Stimulated activated naive CD8-positive, alpha-beta T cell treated with anti-CD3 and anti-CD28 coated beads, Interleukin-15, amount 100 ng/mL, for 72 hours (primary cell): ENCODE results near the gene GLRX5.
"Not testable (repeated sequence)": the region's sequence is repeated elsewhere in the genome, so short reads cannot be mapped to it uniquely, and the experiment has no call there.

Experiments
- ATAC-seq: fragments of 150-1000 bp; cut with Tn5 transposase; 2 replicates; pipeline ENCODE4 v1.10.0; 2021; ENCODE audit warnings: mild to moderate bottlenecking, moderate library complexity
- DNase-seq, 2 donors: peaks; one replicate each; pipeline ENCODE4 v3.0.0; 2021 to 2022
- H3K27ac Mint-ChIP-seq, 2 donors: one replicate each; pipeline ENCODE4 v1.8.0; 2022; ENCODE audit warnings: mild to moderate bottlenecking in 2 of 2, mixed read lengths in 2 of 2, moderate library complexity in 2 of 2
- H3K27me3 Mint-ChIP-seq: one replicate; pipeline ENCODE4 v1.8.0; 2022; ENCODE audit warnings: mixed read lengths
- H3K4me1 Mint-ChIP-seq: one replicate; pipeline ENCODE4 v1.8.0; 2022; ENCODE audit warnings: mild to moderate bottlenecking, mixed read lengths
- H3K4me3 Mint-ChIP-seq, 2 donors: one replicate each; pipeline ENCODE4 v1.8.0; 2022; ENCODE audit warnings: mild to moderate bottlenecking in 2 of 2, mixed read lengths in 2 of 2, moderate library complexity in 1 of 2
- H3K9me3 Mint-ChIP-seq, 2 donors: one replicate each; pipeline ENCODE4 v1.8.0; 2022; ENCODE audit warnings: mixed read lengths in 2 of 2

GLRX5 gene

GRCh38 chr14:95507701-95508103, 27.1 kb upstream of the GLRX5 start:
- no peaks in the 10 kb centered on the region for H3K27me3 Mint-ChIP-seq
- peak; percentile 74 for ATAC-seq
- H3K27ac Mint-ChIP-seq, result peak overlapping the region in 1 of 2 donors; percentile 30
- peaks cover 85% of the 10 kb centered on the region for H3K4me1 Mint-ChIP-seq
- DNase-seq, result peak; percentile 20 to 58
- peak overlapping the region; percentile 19 to 48 for H3K4me3 Mint-ChIP-seq
- no peaks in the 10 kb centered on the region for H3K9me3 Mint-ChIP-seq

GRCh38 chr14:95508377-95508776, 26.5 kb upstream of the GLRX5 start:
- Mint-ChIP-seq H3K27me3 (no peaks in the 10 kb centered on the region), H3K27ac (no peak overlapping the region), H3K9me3 (no peaks in the 10 kb centered on the region), H3K4me1 (peaks cover 88% of the 10 kb centered on the region), H3K4me3 (no peak overlapping the region)
- no peak for ATAC-seq
- DNase-seq, result no peak

- Mint-ChIP-seq H3K9me3 (no peaks in the 10 kb centered on the region), H3K27ac (no peak overlapping the region), H3K4me3 (no peak overlapping the region), H3K27me3 (no peaks in the 10 kb centered on the region), H3K4me1 (peaks cover 91% of the 10 kb centered on the region)
- DNase-seq (no peak), ATAC-seq (no peak)
Measured at GRCh38 chr14:95509495-95509894, 25.4 kb upstream of the GLRX5 start.

DNA sequence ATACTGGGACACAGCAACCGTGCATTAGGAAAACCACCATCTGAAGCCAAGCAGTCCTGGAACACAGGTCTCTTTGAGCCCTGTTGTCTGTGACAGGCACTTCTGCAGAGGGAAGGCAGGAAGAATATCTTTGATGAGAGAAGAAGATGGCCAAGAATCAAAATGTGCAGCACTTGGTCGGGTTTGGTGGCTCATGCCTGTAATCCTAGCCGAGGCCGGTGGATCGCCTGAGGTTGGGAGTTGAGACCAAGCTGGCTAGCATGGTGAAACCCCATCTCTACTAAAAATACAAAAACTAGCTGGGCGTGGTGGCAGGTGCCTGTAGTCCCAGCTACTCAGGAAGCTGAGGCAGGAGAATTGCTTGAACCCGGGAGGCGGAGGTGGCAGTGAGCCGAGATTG, 24.5 kb upstream of the GLRX5 start:
- ATAC-seq, result not testable (repeated sequence)

DNA sequence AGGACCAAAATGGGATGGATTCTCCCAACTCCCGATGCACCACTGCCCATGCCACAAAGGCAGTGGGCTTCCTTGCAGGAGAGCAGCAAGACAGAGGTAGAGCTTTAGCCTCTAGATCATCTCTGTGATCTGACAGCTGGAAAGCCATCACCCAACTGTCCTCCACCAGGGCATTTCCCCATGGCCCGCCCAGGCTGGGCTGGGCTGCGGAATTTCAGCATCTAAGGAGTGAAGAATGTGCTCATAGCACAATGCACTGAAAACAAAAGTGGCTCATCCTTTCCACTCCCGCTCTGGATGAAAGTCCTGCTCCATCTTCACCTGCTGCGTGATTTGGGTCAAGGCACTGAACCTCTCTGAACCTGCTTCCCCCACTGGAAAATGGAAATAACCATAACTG, 24.0 kb upstream of the GLRX5 start:
- ATAC-seq, result no peak
- no peaks in the 10 kb centered on the region for H3K9me3 Mint-ChIP-seq
- H3K4me1 Mint-ChIP-seq, result peaks cover 86% of the 10 kb centered on the region
- no peaks in the 10 kb centered on the region for H3K27me3 Mint-ChIP-seq
- H3K27ac Mint-ChIP-seq, result no peak overlapping the region
- DNase-seq, result no peak
- no peak overlapping the region for H3K4me3 Mint-ChIP-seq

More for the DNA sequence above, 24.5 kb upstream of the GLRX5 start:
- not testable (repeated sequence) for H3K9me3 Mint-ChIP-seq, H3K27me3 Mint-ChIP-seq, DNase-seq, H3K4me3 Mint-ChIP-seq, H3K27ac Mint-ChIP-seq
- H3K4me1 Mint-ChIP-seq, result peaks cover 90% of the 10 kb centered on the region

DNA sequence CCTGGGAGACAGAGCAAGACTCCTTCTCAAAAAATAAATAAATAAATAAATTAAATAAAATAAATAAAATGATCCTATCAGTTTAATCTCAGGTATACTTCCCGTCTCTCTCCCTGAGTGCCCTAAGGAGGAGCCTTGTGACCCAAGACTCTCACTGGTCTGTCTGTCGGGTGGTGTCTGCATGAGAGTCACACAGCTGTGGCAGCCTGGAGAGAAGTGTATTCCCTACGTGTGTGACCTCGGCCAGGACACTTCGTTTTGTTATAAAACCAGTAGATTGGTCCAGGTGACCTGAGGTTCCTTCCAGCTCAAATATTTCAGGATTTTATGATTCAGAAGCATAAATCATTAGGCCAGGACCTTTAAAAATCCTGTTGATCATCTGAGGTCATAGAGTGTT, 23.2 kb upstream of the GLRX5 start:
- Mint-ChIP-seq H3K27me3 (no peaks in the 10 kb centered on the region), H3K27ac (peak overlapping the region in 1 of 2 donors; percentile 57), H3K4me1 (peaks cover 77% of the 10 kb centered on the region), H3K4me3 (no peak overlapping the region), H3K9me3 (no peaks in the 10 kb centered on the region)
- ATAC-seq (no peak), DNase-seq (no peak)

DNA sequence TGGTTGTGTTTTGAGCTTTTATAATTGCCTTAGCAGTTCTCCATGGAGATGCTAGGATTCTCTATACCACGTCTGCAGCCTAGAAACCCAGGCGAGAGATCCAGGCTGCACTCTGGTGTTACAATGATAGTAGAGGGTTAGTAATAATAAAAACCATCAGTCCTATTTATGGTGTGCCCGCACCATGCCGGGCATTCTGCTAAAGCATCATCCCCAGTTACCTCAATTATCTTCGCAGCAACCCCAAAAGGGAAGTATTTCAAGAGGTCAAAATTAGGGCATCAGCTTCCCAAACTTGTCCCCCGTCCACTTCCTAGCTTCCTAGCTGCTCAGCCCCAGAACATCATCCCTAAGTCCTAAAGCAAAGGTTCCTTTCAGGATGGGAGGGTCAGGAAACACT, 21.6 kb upstream of the GLRX5 start:
- Mint-ChIP-seq H3K9me3 (no peaks in the 10 kb centered on the region), H3K4me3 (peak overlapping the region in 1 of 2 donors; percentile 3), H3K4me1 (peaks cover 76% of the 10 kb centered on the region), H3K27me3 (no peaks in the 10 kb centered on the region), H3K27ac (no peak overlapping the region)
- ATAC-seq, result no peak
- DNase-seq, result no peak

DNA sequence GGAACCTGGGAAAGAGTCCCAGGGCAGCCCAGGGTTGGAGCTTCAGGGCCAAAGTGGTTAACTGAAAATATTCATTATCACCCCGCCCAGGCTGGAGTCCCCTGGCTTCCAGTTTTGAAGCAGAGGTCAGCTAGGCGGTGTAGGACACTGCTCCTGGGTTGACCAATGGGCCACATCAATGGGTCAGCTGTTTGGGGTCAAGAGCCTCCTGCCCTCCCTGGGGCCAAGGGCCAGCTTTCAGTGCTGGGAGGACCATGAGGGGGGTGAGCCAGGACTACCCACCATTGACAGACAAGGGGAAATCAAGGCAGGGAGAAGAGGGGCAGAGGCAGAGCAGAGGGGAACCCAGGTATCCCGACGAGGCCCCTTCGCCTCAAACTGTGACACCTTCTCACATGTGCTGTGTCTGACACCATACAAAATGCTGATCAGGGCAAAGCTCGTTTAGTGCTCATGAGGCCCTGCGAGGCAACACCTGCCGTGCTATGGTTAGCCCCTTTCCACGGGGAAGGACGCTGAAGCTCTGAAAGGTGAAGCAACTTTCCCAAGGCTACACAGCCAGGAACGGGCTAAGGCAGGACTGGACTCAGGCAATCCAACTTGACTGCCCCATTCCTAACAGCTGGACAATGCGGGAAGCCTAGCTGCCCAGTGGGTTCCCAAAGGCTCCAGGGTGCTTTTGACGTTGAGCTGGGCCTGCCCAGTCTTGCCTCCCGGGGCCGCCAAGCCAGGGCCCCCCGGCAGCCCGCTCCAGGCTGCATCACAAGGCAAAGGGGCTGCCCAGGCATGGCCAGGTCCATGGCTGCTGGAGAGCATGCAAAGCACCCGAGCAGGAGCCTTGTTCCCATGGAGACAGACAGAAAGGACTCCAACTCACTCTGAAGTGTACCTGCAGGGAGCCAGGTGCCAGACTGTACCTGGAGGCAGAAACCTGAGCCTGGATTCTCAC, 20.4 kb upstream of the GLRX5 start:
- DNase-seq, result no peak
- ATAC-seq, result no peak
- Mint-ChIP-seq H3K4me3 (peak overlapping the region; percentile 88 to 89), H3K9me3 (no peaks in the 10 kb centered on the region), H3K27me3 (no peaks in the 10 kb centered on the region), H3K4me1 (peaks cover 76% of the 10 kb centered on the region), H3K27ac (peak overlapping the region; percentile 19 to 61)

GRCh38 chr14:95515080-95515489, 19.8 kb upstream of the GLRX5 start:
- no peaks in the 10 kb centered on the region for H3K9me3 Mint-ChIP-seq
- H3K4me3 Mint-ChIP-seq, result peak overlapping the region; percentile 88 to 89
- no peak for DNase-seq
- no peak for ATAC-seq
- H3K27ac Mint-ChIP-seq, result peak overlapping the region; percentile 19 to 61
- H3K4me1 Mint-ChIP-seq, result peaks cover 76% of the 10 kb centered on the region
- H3K27me3 Mint-ChIP-seq, result no peaks in the 10 kb centered on the region

DNA sequence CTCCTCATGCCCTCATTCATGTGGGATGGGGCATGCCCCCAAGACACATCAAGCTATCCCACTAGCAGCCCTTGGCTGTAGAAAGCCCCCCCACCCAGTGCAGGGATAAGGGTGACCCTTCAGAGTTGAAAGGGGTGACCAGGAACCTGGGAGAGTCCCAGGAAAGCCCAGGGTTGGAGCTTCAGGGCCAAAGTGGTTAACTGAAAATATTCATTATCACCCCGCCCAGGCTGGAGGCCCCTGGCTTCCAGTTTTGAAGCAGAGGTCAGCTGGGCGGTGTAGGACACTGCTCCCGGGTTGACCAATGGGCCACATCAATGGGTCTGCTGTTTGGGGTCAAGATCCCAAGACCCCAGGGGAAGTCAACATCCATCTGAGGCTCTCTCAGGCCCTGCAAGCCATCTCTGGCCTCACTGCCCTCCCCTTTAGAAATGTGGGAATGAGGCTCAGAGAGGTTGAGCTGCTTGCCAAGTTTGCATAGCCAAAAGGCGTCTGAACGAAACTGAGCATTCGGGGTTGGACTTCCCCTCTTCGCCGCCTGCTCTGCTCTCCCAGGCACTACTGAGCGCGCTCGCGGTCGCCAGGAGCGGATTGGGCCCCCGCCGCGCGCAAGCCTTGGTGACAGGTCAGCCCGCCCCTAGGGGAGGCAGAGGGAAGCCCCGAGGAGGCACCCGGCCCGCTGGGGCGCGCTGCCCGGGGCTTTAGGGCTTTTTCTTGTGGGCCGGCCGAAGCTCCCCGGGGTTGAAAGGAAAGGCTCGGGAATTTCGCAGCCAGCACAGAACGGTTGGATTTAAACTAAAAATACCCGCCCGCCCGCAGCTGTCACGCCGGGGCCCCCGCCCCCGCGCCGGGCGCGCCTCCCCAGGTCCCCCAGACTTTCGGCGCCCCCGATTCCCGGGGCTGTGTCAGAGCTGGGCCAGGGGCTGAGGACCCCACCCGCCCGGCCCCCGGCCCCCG, 19.0 kb upstream of the GLRX5 start:
- Mint-ChIP-seq H3K4me3 (peak overlapping the region; percentile 88 to 89), H3K27me3 (no peaks in the 10 kb centered on the region), H3K9me3 (no peaks in the 10 kb centered on the region), H3K4me1 (peaks cover 75% of the 10 kb centered on the region), H3K27ac (peak overlapping the region; percentile 91 to 92)
- DNase-seq, result peak; percentile 88 to 93
- ATAC-seq, result peak; percentile 94

DNA sequence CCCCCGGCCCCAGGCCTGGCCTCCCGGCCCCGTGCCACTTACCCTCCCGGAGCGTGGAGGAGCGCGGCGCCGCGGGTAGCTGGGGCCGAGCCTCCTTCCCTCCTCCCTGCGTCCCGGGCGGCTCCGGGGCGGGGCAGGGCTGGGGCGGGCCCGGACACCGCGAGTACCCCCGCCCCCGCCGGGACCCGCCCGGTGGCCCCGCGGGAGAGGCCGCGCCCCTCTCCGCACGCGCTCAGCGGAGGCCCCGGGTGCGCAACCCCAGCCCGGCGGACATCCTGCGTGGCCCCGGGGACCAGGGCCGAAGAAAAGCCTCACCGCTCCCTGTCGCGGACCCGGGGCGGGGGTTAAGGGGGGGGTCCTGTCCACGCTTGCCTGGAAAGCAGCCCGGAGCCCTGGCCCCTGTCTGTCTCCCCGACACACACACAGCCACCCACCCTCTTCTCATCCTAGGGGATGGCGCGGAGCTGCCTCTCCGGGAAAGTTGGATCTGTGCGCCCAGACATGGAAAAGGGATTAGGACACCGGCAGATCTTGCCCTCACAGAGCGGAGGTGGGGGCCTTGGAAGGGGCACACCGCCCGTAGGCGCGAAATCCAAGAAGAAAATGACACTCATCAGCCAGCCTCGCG, 18.2 kb upstream of the GLRX5 start, which contains the start of gene SYNE3:
SYNE3 (minus strand) TSS at position 97 of the 628 bp plus-strand sequence. CDS start 40,829 bp downstream, outside the sequence.
- peak; percentile 76 for ATAC-seq
- H3K4me3 Mint-ChIP-seq, result peak within 1 kb of the TSS; percentile 88 to 89
- peak within 1 kb of the TSS; percentile 91 to 92 for H3K27ac Mint-ChIP-seq
- no peaks in the 10 kb centered on the region for H3K9me3 Mint-ChIP-seq
- H3K27me3 Mint-ChIP-seq, result no peaks in the 10 kb centered on the region
- peaks cover 75% of the 10 kb centered on the region for H3K4me1 Mint-ChIP-seq
- peak; percentile 62 for DNase-seq

GRCh38 chr14:95518045-95518751, 16.7 kb upstream of the GLRX5 start:
- no peaks in the 10 kb centered on the region for H3K27me3 Mint-ChIP-seq

GRCh38 chr14:95519699-95520098, 15.2 kb upstream of the GLRX5 start:
- H3K27ac Mint-ChIP-seq, result peak overlapping the region; percentile 98 to 99
- H3K4me3 Mint-ChIP-seq, result peak overlapping the region; percentile 80 to 85
- H3K27me3 Mint-ChIP-seq, result no peaks in the 10 kb centered on the region
- no peaks in the 10 kb centered on the region for H3K9me3 Mint-ChIP-seq
- peak; percentile 21 for ATAC-seq
- peaks cover 85% of the 10 kb centered on the region for H3K4me1 Mint-ChIP-seq
- peak; percentile 63 to 77 for DNase-seq

More at GRCh38 chr14:95518045-95518751, 16.7 kb upstream of the GLRX5 start:
- ATAC-seq (no peak), DNase-seq (no peak)
- Mint-ChIP-seq H3K27ac (peak overlapping the region in 1 of 2 donors; percentile 76), H3K4me3 (peak overlapping the region; percentile 78 to 79), H3K4me1 (peaks cover 81% of the 10 kb centered on the region), H3K9me3 (no peaks in the 10 kb centered on the region)

DNA sequence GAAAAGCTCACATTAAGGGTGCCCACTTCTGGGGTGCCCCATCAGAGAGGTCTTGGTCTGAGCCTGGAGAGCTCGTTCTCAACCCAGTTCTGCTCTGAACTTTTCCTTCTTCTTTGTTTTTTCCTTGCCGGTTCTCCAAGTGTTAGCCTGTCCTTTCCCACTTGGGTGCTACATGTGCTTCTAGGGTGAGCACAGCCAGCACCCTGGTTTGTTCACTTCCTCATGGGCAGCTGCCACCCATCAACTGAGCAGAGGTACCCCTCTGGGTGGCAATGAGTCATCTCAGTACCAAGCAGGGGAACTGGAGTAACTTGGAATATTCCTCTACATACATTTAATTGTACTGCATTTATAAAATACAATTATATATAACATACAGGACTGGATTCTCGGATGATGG, 14.5 kb upstream of the GLRX5 start:
- H3K27me3 Mint-ChIP-seq, result no peaks in the 10 kb centered on the region
- H3K4me1 Mint-ChIP-seq, result peaks cover 85% of the 10 kb centered on the region
- peak in 1 of 2 donors; percentile 26 for DNase-seq
- no peaks in the 10 kb centered on the region for H3K9me3 Mint-ChIP-seq
- ATAC-seq, result no peak
- H3K27ac Mint-ChIP-seq, result peak overlapping the region; percentile 98 to 99
- H3K4me3 Mint-ChIP-seq, result peak overlapping the region; percentile 80 to 85
